Aorta (tissue), 5 donors: ENCODE data around the gene BAX. TPM values are rescaled to one million over a fixed set of nuclear protein-coding genes. Genes with fewer than 3 reads are reported as not detected.

Source experiments
- ATAC-seq: fragments of 200-7000 bp; cut with Tn5 transposase; one replicate; pipeline ENCODE4 v1.9.1; 2022; ENCODE audit warnings: moderate library complexity; ENCODE audit not compliant: low FRiP score
- DNase-seq, 2 donors: peaks; one replicate each; pipeline ENCODE4 v3.0.0-alpha.2; 2020
- H3K27ac ChIP-seq, 2 donors: one replicate each; pipeline ENCODE4 v1.5.1; 2013; ENCODE audit warnings: low read length in 2 of 2, mild to moderate bottlenecking in 2 of 2, moderate library complexity in 2 of 2, control low read depth in 1 of 2, inconsistent platforms in 1 of 2, low read depth in 1 of 2
- H3K27me3 ChIP-seq, 2 donors: one replicate each; pipeline ENCODE4 v1.6.1; 2013; ENCODE audit warnings: control low read depth in 1 of 2, low read length in 1 of 2, mild to moderate bottlenecking in 1 of 2, moderate library complexity in 1 of 2; ENCODE audit not compliant: insufficient read depth in 2 of 2, control insufficient read depth in 1 of 2
- H3K36me3 ChIP-seq, 2 donors: one replicate each; pipeline ENCODE4 v1.6.1; 2013; ENCODE audit warnings: control low read depth in 1 of 2, low read length in 1 of 2, mild to moderate bottlenecking in 1 of 2; ENCODE audit not compliant: insufficient read depth in 2 of 2, control insufficient read depth in 1 of 2
- H3K4me1 ChIP-seq, 2 donors: one replicate each; pipeline ENCODE4 v1.6.1; 2013; ENCODE audit warnings: low read length in 2 of 2, control low read depth in 1 of 2, mild to moderate bottlenecking in 1 of 2, moderate library complexity in 1 of 2; ENCODE audit not compliant: insufficient read depth in 2 of 2, control insufficient read depth in 1 of 2
- H3K4me3 ChIP-seq, 2 donors: one replicate each; pipeline ENCODE4 v1.5.1; 2013; ENCODE audit warnings: low read length in 2 of 2, control low read depth in 1 of 2, mild to moderate bottlenecking in 1 of 2
- H3K9me3 ChIP-seq: one replicate; pipeline ENCODE4 v1.6.1; 2013; ENCODE audit warnings: mild to moderate bottlenecking, low read length; ENCODE audit not compliant: control insufficient read depth
- WGBS, 2 donors: extraction: QIAGEN DNeasy Blood & Tissue Kit; methylation state at CpG; one replicate each; pipeline ENCODE4 v1.1.7; 2013; 5-methylcytosine and 5-hydroxymethylcytosine counted together
- intact Hi-C, 2 donors: fragments of 100-400 bp; cut with DNase I; formaldehyde crosslinking; loops; one replicate each; pipeline versions ENCODE4 v1.14.2 to v1.15.0; 2022
- polyA plus RNA-seq, 2 donors: library from polyadenylated mRNA; stranded (reverse); fragments of 200-250 nt; gene quantifications; one replicate each; pipeline ENCODE4 v1.2.3, GENCODE V29; 2013
- total RNA-seq, 2 donors: library from RNA; stranded (reverse); fragmentation: NEBNext Ultra II Directional; extraction: Animal tissue kit (Norgen Biotek cat#: 25700); gene quantifications; one replicate each; pipeline ENCODE4 v1.2.1, GENCODE V29; 2021
- donor health status: healthy with polysubstance abuse.
- donor health status: Bipolar disorder and iron deficiency.
- donor health status: DM: no; HTN: no; CAD: no.
- donor health status: DM: no; HTN: no; CAD: no.
- donor health status: DM: yes; HTN: yes; CAD: no.

The BAX gene
- total and polyA plus RNA-seq, 4 donors = 69.6 to 83.9 (median 80.6) TPM

GRCh38 chr19:48962849-48963165 is 8.1 kb downstream of the BAX start:
- Histone ChIP-seq H3K9me3 (no peaks in the 10 kb centered on the region), H3K27me3 (peaks cover 0 to 2% of the 10 kb centered on the region in 2 donors), H3K4me1 (no peaks in the 10 kb centered on the region), H3K4me3 (no peak overlapping the region), H3K36me3 (no peaks in the 10 kb centered on the region), H3K27ac (peak overlapping the region in 1 of 2 donors; percentile 61)
- ATAC-seq = no peak
- WGBS, 2 donors = 63 to 68% methylated on average over 4 to 7 of the region's 7 CpGs
- intact Hi-C loops = loop anchor here (5.0 to 10.0 kb wide), 2 partner anchors 36 to 88 kb away; partner anchors contain the start of gene PPP1R15A (in 1 of the 2)
- no peak for DNase-seq

- peak; percentile 53 for ATAC-seq
- no peaks in the 10 kb centered on the region for H3K36me3 ChIP-seq
Observed at GRCh38 chr19:48963371-48964204, 8.9 kb downstream of the BAX start.

GRCh38 chr19:48964205-48965039 is 9.7 kb downstream of the BAX start:
- WGBS, 2 donors = 5 to 6% methylated on average over 19 of the region's 19 CpGs
- Histone ChIP-seq H3K27ac (peak overlapping the region; percentile 80 to 92), H3K4me3 (peak overlapping the region; percentile 33 to 72), H3K27me3 (peaks cover 0 to 2% of the 10 kb centered on the region in 2 donors), H3K4me1 (no peaks in the 10 kb centered on the region), H3K9me3 (no peaks in the 10 kb centered on the region), H3K36me3 (no peaks in the 10 kb centered on the region)
- ATAC-seq = no peak
- peak in 1 of 2 donors; percentile 64 for DNase-seq
- intact Hi-C loops = loop anchor here (2.0 to 10.0 kb wide), 5 partner anchors 28 to 172 kb away; partner anchors contain the start of genes PPP1R15A (in 2 of the 2), GYS1 (in 1 of the 2) and RUVBL2 (in 1 of the 2)

More at GRCh38 chr19:48963371-48964204, 8.9 kb downstream of the BAX start:
- Histone ChIP-seq H3K27ac (peak overlapping the region; percentile 80 to 92), H3K9me3 (no peaks in the 10 kb centered on the region), H3K4me3 (no peak overlapping the region), H3K4me1 (no peaks in the 10 kb centered on the region), H3K27me3 (peaks cover 0 to 2% of the 10 kb centered on the region in 2 donors)
- WGBS, 2 donors = 5 to 7% methylated on average over 28 of the region's 28 CpGs
- peak; percentile 89 to 93 for DNase-seq
- intact Hi-C loops = loop anchor here (2.0 to 10.0 kb wide), 3 partner anchors 29 to 89 kb away; partner anchors contain the start of genes GYS1 (in 1 of the 2), PPP1R15A (in 1 of the 2) and RUVBL2 (in 1 of the 2)

- no peaks in the 10 kb centered on the region for H3K36me3 ChIP-seq
- peak within 1 kb of the TSS; percentile 80 to 92 for H3K27ac ChIP-seq
- H3K4me3 ChIP-seq = peak within 1 kb of the TSS; percentile 56 to 78
- no peaks in the 10 kb centered on the region for H3K9me3 ChIP-seq
- no peaks in the 10 kb centered on the region for H3K4me1 ChIP-seq
- DNase-seq = peak; percentile 99
- peaks cover 0 to 2% of the 10 kb centered on the region in 2 donors for H3K27me3 ChIP-seq
- ATAC-seq = peak; percentile 94
- intact Hi-C loops = loop anchor here (2.0 to 10.0 kb wide), 4 partner anchors 28 to 173 kb away; partner anchors contain the start of genes PPP1R15A (in 2 of the 2), GYS1 (in 1 of the 2) and RUVBL2 (in 1 of the 2)
- WGBS, 2 donors = 0 to 1% methylated on average over 51 to 52 of the region's 52 CpGs
Observed at GRCh38 chr19:48965040-48965805, 10.5 kb downstream of the BAX start, which contains the start of gene FTL. FTL (plus strand) TSS chr19:48965309; CDS start chr19:48965508, 199 bp downstream.

GRCh38 chr19:48965806-48966540 is 11.3 kb downstream of the BAX start:
- WGBS, 2 donors = 8 to 10% methylated on average over 36 of the region's 36 CpGs
- ATAC-seq (peak; percentile 63), DNase-seq (peak; percentile 93 to 96)
- peaks cover 0 to 2% of the 10 kb centered on the region in 2 donors for H3K27me3 ChIP-seq
- H3K27ac ChIP-seq = peak overlapping the region in 1 of 2 donors; percentile 73
- intact Hi-C loops = loop anchor here (2.0 to 10.0 kb wide), 4 partner anchors 27 to 174 kb away; partner anchors contain the start of genes PPP1R15A (in 2 of the 2), GYS1 (in 1 of the 2) and RUVBL2 (in 1 of the 2)
- no peaks in the 10 kb centered on the region for H3K9me3 ChIP-seq
- H3K36me3 ChIP-seq = no peaks in the 10 kb centered on the region
- H3K4me1 ChIP-seq = no peaks in the 10 kb centered on the region
- peak overlapping the region; percentile 56 to 78 for H3K4me3 ChIP-seq

- no peak for ATAC-seq
- Histone ChIP-seq H3K4me1 (no peaks in the 10 kb centered on the region), H3K9me3 (no peaks in the 10 kb centered on the region), H3K27ac (no peak overlapping the region), H3K36me3 (no peaks in the 10 kb centered on the region), H3K4me3 (peak overlapping the region; percentile 56 to 78), H3K27me3 (peaks cover 0 to 2% of the 10 kb centered on the region in 2 donors)
- DNase-seq = no peak
- WGBS, 2 donors = 82 to 86% methylated on average over 10 of the region's 10 CpGs
- intact Hi-C loops = loop anchor here (5.0 to 10.0 kb wide), 3 partner anchors 92 to 174 kb away; partner anchors contain the start of gene PPP1R15A (in 2 of the 2)
Observed at GRCh38 chr19:48966541-48967345, 12.1 kb downstream of the BAX start.
